ENCODE data around the gene NTN3. TPM values are rescaled to one million over a fixed set of nuclear protein-coding genes. Genes with fewer than 3 reads are reported as not detected.

NTN3 gene
- total and polyA plus RNA-seq, 7 donors = 0.01 to 0.20 (median 0.13) TPM; not detected in 3

- Histone ChIP-seq H3K27ac (no peak overlapping the region), H3K4me1 (no peaks in the 10 kb centered on the region), H3K4me3 (no peak overlapping the region), H3K9me3 (no peaks in the 10 kb centered on the region), H3K36me3 (ENCODE audit: insufficient read depth in 1 of 2, low read depth in 1 of 2) (peaks cover 0 to 20% of the 10 kb centered on the region in 2 donors), H3K27me3 (ENCODE audit: insufficient read depth in 3 of 3, low read length in 2 of 3) (no peaks in the 10 kb centered on the region)
- ATAC-seq = no peak
- intact Hi-C loops (cut with DNase I) = no loop called here
- 89 to 96% (median 92%) methylated on average over 8 of the region's 8 CpGs for WGBS, 3 donors
- no peak for DNase-seq
- no peak for TF ChIP-seq CTCF (IDR thresholded peaks at IDR 0.05)
These were observed 20.6 kb upstream of the NTN3 start for GRCh38 chr16:2450535-2450934.

DNA sequence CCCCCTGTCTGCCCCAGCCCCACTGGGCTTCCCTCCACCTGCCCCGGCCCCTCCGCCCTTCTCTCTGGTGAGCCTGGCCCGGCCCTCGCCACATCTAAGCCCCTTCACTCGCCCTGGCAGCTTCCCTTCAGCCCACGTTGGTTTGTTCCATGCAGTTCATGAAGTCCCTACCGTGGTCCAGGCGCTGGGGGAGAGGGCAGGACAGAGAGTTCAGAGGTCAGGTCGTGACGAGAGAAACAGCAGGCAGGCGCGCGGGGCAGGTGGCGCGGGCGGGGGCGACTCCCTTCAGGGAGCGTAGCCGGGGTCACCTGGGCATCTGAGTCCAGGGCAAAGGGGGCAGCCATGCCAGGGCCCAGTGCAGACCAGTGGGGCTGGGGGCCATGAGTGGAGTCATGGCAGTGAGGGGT is 20.1 kb upstream of the NTN3 start:
- no peak for TF ChIP-seq CTCF (IDR thresholded peaks at IDR 0.05)
- Histone ChIP-seq H3K36me3 (ENCODE audit: insufficient read depth in 1 of 2, low read depth in 1 of 2) (peaks cover 0 to 18% of the 10 kb centered on the region in 2 donors), H3K27ac (no peak overlapping the region), H3K4me1 (no peaks in the 10 kb centered on the region), H3K27me3 (ENCODE audit: insufficient read depth in 3 of 3, low read length in 2 of 3) (no peaks in the 10 kb centered on the region), H3K4me3 (no peak overlapping the region), H3K9me3 (no peaks in the 10 kb centered on the region)
- DNase-seq (no peak), ATAC-seq (peak in 1 of 4 donors; percentile 11)
- 90 to 95% (median 93%) methylated on average over 17 to 19 of the region's 19 CpGs for whole genome bisulfite sequencing, 3 donors
- intact Hi-C loops (cut with DNase I) = no loop called here

GRCh38 chr16:2451851-2452320 is 19.2 kb upstream of the NTN3 start:
- no peaks in the 10 kb centered on the region for H3K27me3 ChIP-seq (ENCODE audit: insufficient read depth in 3 of 3, low read length in 2 of 3)
- intact Hi-C loops (cut with DNase I) = no loop called here
- DNase-seq (no peak), ATAC-seq (no peak)
- no peaks in the 10 kb centered on the region for H3K4me1 ChIP-seq
- no peak overlapping the region for H3K27ac ChIP-seq
- WGBS, 3 donors = 92 to 96% (median 93%) methylated on average over 18 of the region's 18 CpGs
- H3K9me3 ChIP-seq = no peaks in the 10 kb centered on the region
- TF ChIP-seq CTCF (IDR thresholded peaks at IDR 0.05) = no peak
- no peak overlapping the region for H3K4me3 ChIP-seq
- H3K36me3 ChIP-seq (ENCODE audit: insufficient read depth in 1 of 2, low read depth in 1 of 2) = peaks cover 0 to 14% of the 10 kb centered on the region in 2 donors

GRCh38 chr16:2452650-2453049 is 18.4 kb upstream of the NTN3 start:
- Histone ChIP-seq H3K36me3 (ENCODE audit: insufficient read depth in 1 of 2, low read depth in 1 of 2) (peaks cover 0 to 14% of the 10 kb centered on the region in 2 donors), H3K4me3 (no peak overlapping the region), H3K9me3 (no peaks in the 10 kb centered on the region), H3K27me3 (ENCODE audit: insufficient read depth in 3 of 3, low read length in 2 of 3) (no peaks in the 10 kb centered on the region), H3K4me1 (no peaks in the 10 kb centered on the region), H3K27ac (no peak overlapping the region)
- DNase-seq (no peak), ATAC-seq (no peak)
- WGBS, 3 donors = 95 to 97% (median 97%) methylated on average over 8 of the region's 8 CpGs
- TF ChIP-seq CTCF (IDR thresholded peaks at IDR 0.05) = no peak
- intact Hi-C loops (cut with DNase I) = no loop called here
